HAP-1 (cell line): ENCODE results near the gene ARHGEF3.
A peak's percentile ranks its signal among the peaks of the same experiment; 100 is the strongest.

Experiments used
- DNase-seq, 2 experiments: peaks; one replicate each; pipeline ENCODE4 v3.0.0-alpha.2; 2016 to 2020; ENCODE audit warnings: low spot score in 2 of 2
- H3K27me3 ChIP-seq: fragments of 250-450 bp; sonication (Bioruptor Pico); 2 replicates; pipeline ENCODE4 v1.5.1; 2020; ENCODE audit warnings: low read depth, mild to moderate bottlenecking, moderate library complexity
- H3K36me3 ChIP-seq: fragments of 250-450 bp; sonication (Bioruptor Pico); replicated peaks from 2 replicates; pipeline ENCODE4 v1.5.1; 2020; ENCODE audit warnings: mild to moderate bottlenecking
- H3K4me1 ChIP-seq: fragments of 250-450 bp; sonication (Bioruptor Pico); 2 replicates; pipeline ENCODE4 v1.5.1; 2020; ENCODE audit warnings: mild to moderate bottlenecking
- H3K4me3 ChIP-seq: fragments of 250-450 bp; sonication (Bioruptor Pico); 2 replicates; pipeline ENCODE4 v1.5.1; 2020; ENCODE audit warnings: mild to moderate bottlenecking, moderate library complexity
- H3K9me3 ChIP-seq: fragments of 250-450 bp; sonication (Bioruptor Pico); 2 replicates; pipeline ENCODE4 v1.5.1; 2020; ENCODE audit warnings: mild to moderate bottlenecking, moderate library complexity
- in situ Hi-C: fragments of 300-500 bp; cut with MboI; formaldehyde crosslinking; loops from 3 replicates; pipeline ENCODE4 v1.14.3; 2020; ENCODE audit warnings: low sequenced_read_pairs, inconsistent platforms, mixed read lengths

ARHGEF3 gene

GRCh38 chr3:56781762-56782161 lies 20.0 kb downstream of the ARHGEF3 start:
- in situ Hi-C loops = no loop called here
- Histone ChIP-seq H3K36me3 (no peaks in the 10 kb centered on the region), H3K9me3 (no peaks in the 10 kb centered on the region), H3K4me1 (no peaks in the 10 kb centered on the region; the same call in 1 of the 2 replicates), H3K27me3 (no peaks in the 10 kb centered on the region), H3K4me3 (no peak overlapping the region)
- no peak for DNase-seq

- no peak for DNase-seq
- Histone ChIP-seq H3K36me3 (no peaks in the 10 kb centered on the region), H3K9me3 (no peaks in the 10 kb centered on the region), H3K4me1 (no peaks in the 10 kb centered on the region; the same call in 1 of the 2 replicates), H3K27me3 (no peaks in the 10 kb centered on the region), H3K4me3 (no peak overlapping the region)
- in situ Hi-C loops = no loop called here
These were observed 20.8 kb downstream of the ARHGEF3 start for GRCh38 chr3:56780936-56781335.

GRCh38 chr3:56778893-56779292 lies 22.9 kb downstream of the ARHGEF3 start:
- in situ Hi-C loops = no loop called here
- H3K4me1 ChIP-seq = no peaks in the 10 kb centered on the region; the same call in 1 of the 2 replicates
- no peaks in the 10 kb centered on the region for H3K36me3 ChIP-seq

GRCh38 chr3:56776556-56776950 lies 25.2 kb downstream of the ARHGEF3 start:
- Histone ChIP-seq H3K36me3 (no peaks in the 10 kb centered on the region), H3K27me3 (no peaks in the 10 kb centered on the region), H3K9me3 (no peaks in the 10 kb centered on the region), H3K4me3 (no peak overlapping the region), H3K4me1 (no peaks in the 10 kb centered on the region; the same call in 1 of the 2 replicates)
- in situ Hi-C loops = no loop called here
- DNase-seq = no peak

More at GRCh38 chr3:56778893-56779292, 22.9 kb downstream of the ARHGEF3 start:
- DNase-seq = no peak
- H3K9me3 ChIP-seq = no peaks in the 10 kb centered on the region
- H3K27me3 ChIP-seq = no peaks in the 10 kb centered on the region
- no peak overlapping the region for H3K4me3 ChIP-seq

- in situ Hi-C loops = no loop called here
- DNase-seq = no peak
- no peaks in the 10 kb centered on the region; the same call in 1 of the 2 replicates for H3K4me1 ChIP-seq
- no peaks in the 10 kb centered on the region for H3K27me3 ChIP-seq
- H3K4me3 ChIP-seq = no peak overlapping the region
- H3K9me3 ChIP-seq = no peaks in the 10 kb centered on the region
- H3K36me3 ChIP-seq = no peaks in the 10 kb centered on the region
These were observed 25.8 kb downstream of the ARHGEF3 start for GRCh38 chr3:56775838-56776555.

- H3K4me3 ChIP-seq = no peak overlapping the region
These were observed 26.3 kb downstream of the ARHGEF3 start for GRCh38 chr3:56775445-56775837.

GRCh38 chr3:56773986-56774385 lies 27.8 kb downstream of the ARHGEF3 start:
- no peak for DNase-seq
- no peaks in the 10 kb centered on the region for H3K9me3 ChIP-seq
- H3K4me3 ChIP-seq = no peak overlapping the region
- no peaks in the 10 kb centered on the region for H3K4me1 ChIP-seq
- in situ Hi-C loops = no loop called here
- H3K27me3 ChIP-seq = no peaks in the 10 kb centered on the region
- H3K36me3 ChIP-seq = no peaks in the 10 kb centered on the region

More at GRCh38 chr3:56775445-56775837, 26.3 kb downstream of the ARHGEF3 start:
- Histone ChIP-seq H3K9me3 (no peaks in the 10 kb centered on the region), H3K36me3 (no peaks in the 10 kb centered on the region), H3K27me3 (no peaks in the 10 kb centered on the region), H3K4me1 (no peaks in the 10 kb centered on the region; the same call in 1 of the 2 replicates)
- no peak for DNase-seq
- in situ Hi-C loops = no loop called here

- no peak for DNase-seq
- in situ Hi-C loops = no loop called here
- Histone ChIP-seq H3K4me3 (no peak overlapping the region), H3K36me3 (no peaks in the 10 kb centered on the region), H3K27me3 (no peaks in the 10 kb centered on the region), H3K4me1 (no peaks in the 10 kb centered on the region), H3K9me3 (no peaks in the 10 kb centered on the region)
These were observed 28.5 kb downstream of the ARHGEF3 start for GRCh38 chr3:56772952-56773938.

- Histone ChIP-seq H3K4me3 (no peak overlapping the region), H3K4me1 (no peaks in the 10 kb centered on the region), H3K27me3 (no peaks in the 10 kb centered on the region), H3K9me3 (no peaks in the 10 kb centered on the region), H3K36me3 (no peaks in the 10 kb centered on the region)
- in situ Hi-C loops = no loop called here
- no peak for DNase-seq
These were observed 30.4 kb downstream of the ARHGEF3 start for GRCh38 chr3:56771376-56771775.

- H3K4me1 ChIP-seq = no peaks in the 10 kb centered on the region
- H3K36me3 ChIP-seq = no peaks in the 10 kb centered on the region
- no peak for DNase-seq
- no peak overlapping the region for H3K4me3 ChIP-seq
- in situ Hi-C loops = no loop called here
- H3K27me3 ChIP-seq = no peaks in the 10 kb centered on the region
- no peaks in the 10 kb centered on the region for H3K9me3 ChIP-seq
These were observed 32.5 kb downstream of the ARHGEF3 start for GRCh38 chr3:56769116-56769707.

GRCh38 chr3:56764904-56765547 lies 36.7 kb downstream of the ARHGEF3 start:
- DNase-seq = no peak
- Histone ChIP-seq H3K27me3 (no peaks in the 10 kb centered on the region), H3K9me3 (no peaks in the 10 kb centered on the region), H3K4me3 (no peak overlapping the region), H3K4me1 (peaks cover 7% of the 10 kb centered on the region; the same call in 1 of the 2 replicates), H3K36me3 (no peaks in the 10 kb centered on the region)
- in situ Hi-C loops = no loop called here

GRCh38 chr3:56764184-56764583 lies 37.6 kb downstream of the ARHGEF3 start:
- no peak overlapping the region for H3K4me3 ChIP-seq
- H3K9me3 ChIP-seq = no peaks in the 10 kb centered on the region
- peaks cover 7% of the 10 kb centered on the region; the same call in 1 of the 2 replicates for H3K4me1 ChIP-seq
- in situ Hi-C loops = no loop called here
- no peak for DNase-seq
- no peaks in the 10 kb centered on the region for H3K36me3 ChIP-seq
- H3K27me3 ChIP-seq = no peaks in the 10 kb centered on the region

GRCh38 chr3:56763233-56763632 lies 38.5 kb downstream of the ARHGEF3 start:
- Histone ChIP-seq H3K36me3 (no peaks in the 10 kb centered on the region), H3K4me1 (peaks cover 7% of the 10 kb centered on the region; the same call in 1 of the 2 replicates), H3K4me3 (no peak overlapping the region), H3K27me3 (no peaks in the 10 kb centered on the region), H3K9me3 (no peaks in the 10 kb centered on the region)
- DNase-seq = peak in 1 of 2 experiments; percentile 3
- in situ Hi-C loops = no loop called here
